K562 (cell line): ENCODE results near the gene CTDNEP1.

Source experiments
- JUND ChIP-seq, 2 experiments: IDR thresholded peaks; 2 replicates in 1 of 2; 3 replicates in 1 of 2; pipeline ENCODE4 v1.6.1; 2011; ENCODE audit warnings: borderline replicate concordance in 2 of 2, low read depth in 2 of 2, low read length in 2 of 2, improper control_type of control experiment in 1 of 2, missing biosample characterization in 1 of 2, missing genetic modification characterization in 1 of 2, missing genetic modification reagents in 1 of 2
- ZNF384 ChIP-seq: IDR thresholded peaks from 2 replicates; pipeline ENCODE4 v1.6.1; 2012; ENCODE audit warnings: low read depth, low read length, improper control_type of control experiment

GRCh38 chr17:7240375-7240774, 11.2 kb downstream of the CTDNEP1 start:
- TF ChIP-seq JUND (IDR thresholded peaks at IDR 0.05; ENCODE audit: borderline replicate concordance, low read depth, low read length) (no peak), JUND (tag; IDR thresholded peaks at IDR 0.05; ENCODE audit: borderline replicate concordance, low read depth, low read length) (no peak), ZNF384 (no peak)
